Measurements from ENCODE around the gene COMMD1.

- TF ChIP-seq SCRT1 (tag by site-specific recombination; IDR thresholded peaks at IDR 0.05; ENCODE audit: borderline replicate concordance) (no peak), SALL2 (tag by site-specific recombination; IDR thresholded peaks at IDR 0.05; ENCODE audit: borderline replicate concordance) (no peak)
Observed at GRCh38 chr2:62144689-62145477, 239.4 kb downstream of the COMMD1 start.
